Measurements from ENCODE around the gene AK4.
"Not testable (repeated sequence)": the region's sequence is repeated elsewhere in the genome, so short reads cannot be mapped to it uniquely, and the experiment has no call there.

The AK4 gene

GRCh38 chr1:65150583-65151263 lies 2.7 kb downstream of the AK4 start:
- DNase-seq, result no peak

- DNase-seq, result no peak
These were observed 3.6 kb downstream of the AK4 start for GRCh38 chr1:65151641-65152040.

- DNase-seq, result no peak
These were observed 5.6 kb downstream of the AK4 start for GRCh38 chr1:65153635-65154034.

- no peak for DNase-seq
These were observed 9.0 kb downstream of the AK4 start for GRCh38 chr1:65156910-65157545.

- no peak for DNase-seq
These were observed 9.5 kb downstream of the AK4 start for GRCh38 chr1:65157546-65157941.

- DNase-seq, result not testable (repeated sequence)
These were observed 11.3 kb downstream of the AK4 start for GRCh38 chr1:65159291-65159688.

- no peak for DNase-seq
These were observed 12.0 kb downstream of the AK4 start for GRCh38 chr1:65159801-65160523.

- no peak for DNase-seq
These were observed 15.3 kb downstream of the AK4 start for GRCh38 chr1:65163201-65163805.

- not testable (repeated sequence) for DNase-seq
These were observed 16.1 kb downstream of the AK4 start for GRCh38 chr1:65164101-65164500.

- DNase-seq, result no peak
These were observed 16.6 kb downstream of the AK4 start for GRCh38 chr1:65164633-65165032.

- DNase-seq, result no peak
These were observed 17.4 kb downstream of the AK4 start for GRCh38 chr1:65165269-65165993.

- DNase-seq, result no peak
These were observed 18.7 kb downstream of the AK4 start for GRCh38 chr1:65166572-65167305.

- DNase-seq, result no peak
These were observed 19.7 kb downstream of the AK4 start for GRCh38 chr1:65167586-65168242.

- DNase-seq, result no peak
These were observed 20.9 kb downstream of the AK4 start for GRCh38 chr1:65168867-65169266.

GRCh38 chr1:65170511-65171142 lies 22.6 kb downstream of the AK4 start:
- no peak for DNase-seq

- no peak for DNase-seq
These were observed 25.1 kb downstream of the AK4 start for GRCh38 chr1:65172936-65173690.

- DNase-seq, result no peak
These were observed 26.6 kb downstream of the AK4 start for GRCh38 chr1:65174585-65174984.

- DNase-seq, result no peak
These were observed 27.4 kb downstream of the AK4 start for GRCh38 chr1:65175171-65176055.

GRCh38 chr1:65176056-65176450 lies 28.1 kb downstream of the AK4 start:
- no peak for DNase-seq

Data from NCI-H748 treated with DMSO at 0.1 percent for 48 hours (cell line).